ENCODE results near the gene DAG1.

DNA sequence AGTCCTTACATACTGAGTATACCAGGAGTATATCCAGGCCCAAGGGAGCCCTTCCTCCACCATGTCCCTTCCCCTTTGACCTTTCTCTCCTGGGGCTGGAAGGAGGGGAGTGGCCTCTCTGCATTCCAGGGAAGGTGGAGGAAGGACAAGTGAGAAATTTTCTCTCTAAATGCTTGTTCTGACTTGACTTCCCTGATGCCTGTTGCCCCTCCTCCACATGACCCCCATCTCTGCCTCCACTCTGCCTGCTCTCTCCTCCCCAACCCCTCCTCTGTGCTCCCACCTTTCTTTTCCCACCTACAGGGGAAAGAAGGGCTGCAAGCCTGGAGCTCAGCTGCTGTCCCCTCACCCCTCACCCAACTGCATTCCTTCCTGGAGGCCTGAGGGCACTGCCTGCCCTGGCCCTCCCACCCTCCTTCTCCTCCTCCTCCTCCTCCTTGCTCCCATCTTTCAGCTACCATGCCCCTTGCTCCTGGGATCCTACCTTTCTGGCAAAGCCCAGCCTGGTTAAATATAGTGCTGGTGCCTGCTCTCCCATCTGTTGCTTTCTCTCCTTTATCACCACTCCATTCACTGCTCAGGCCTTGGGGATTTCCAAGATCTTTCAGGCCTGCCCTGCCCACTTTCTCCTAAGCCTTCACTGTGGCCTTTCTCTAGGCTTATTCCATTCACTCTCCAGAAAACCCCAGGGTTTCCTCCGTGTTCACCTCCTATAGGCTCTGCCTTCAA lies 8.5 kb upstream of the DAG1 start:
- TF ChIP-seq, protein P1, sequence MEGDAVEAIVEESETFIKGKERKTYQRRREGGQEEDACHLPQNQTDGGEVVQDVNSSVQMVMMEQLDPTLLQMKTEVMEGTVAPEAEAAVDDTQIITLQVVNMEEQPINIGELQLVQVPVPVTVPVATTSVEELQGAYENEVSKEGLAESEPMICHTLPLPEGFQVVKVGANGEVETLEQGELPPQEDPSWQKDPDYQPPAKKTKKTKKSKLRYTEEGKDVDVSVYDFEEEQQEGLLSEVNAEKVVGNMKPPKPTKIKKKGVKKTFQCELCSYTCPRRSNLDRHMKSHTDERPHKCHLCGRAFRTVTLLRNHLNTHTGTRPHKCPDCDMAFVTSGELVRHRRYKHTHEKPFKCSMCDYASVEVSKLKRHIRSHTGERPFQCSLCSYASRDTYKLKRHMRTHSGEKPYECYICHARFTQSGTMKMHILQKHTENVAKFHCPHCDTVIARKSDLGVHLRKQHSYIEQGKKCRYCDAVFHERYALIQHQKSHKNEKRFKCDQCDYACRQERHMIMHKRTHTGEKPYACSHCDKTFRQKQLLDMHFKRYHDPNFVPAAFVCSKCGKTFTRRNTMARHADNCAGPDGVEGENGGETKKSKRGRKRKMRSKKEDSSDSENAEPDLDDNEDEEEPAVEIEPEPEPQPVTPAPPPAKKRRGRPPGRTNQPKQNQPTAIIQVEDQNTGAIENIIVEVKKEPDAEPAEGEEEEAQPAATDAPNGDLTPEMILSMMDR (IDR thresholded peaks at IDR 0.05; ENCODE audit: low read length), result no peak
- no peak for TF ChIP-seq EZH2 (IDR thresholded peaks at IDR 0.05; ENCODE audit: borderline replicate concordance, low read length)

Data from OCI-LY1 (cell line).